ENCODE measurements around the gene SAMD4B. TPM values are rescaled to one million over a fixed set of nuclear protein-coding genes. Genes with fewer than 3 reads are reported as not detected.

SAMD4B gene
- total RNA-seq, 6 experiments from 2014 or later = 107 to 133 (median 124) TPM

- DNase-seq = no peak
- Mint-ChIP-seq H3K4me1 (ENCODE audit: low read depth) (no peaks in the 10 kb centered on the region), H3K27ac (no peak overlapping the region), H3K27me3 (ENCODE audit: insufficient read depth) (peaks cover 40% of the 10 kb centered on the region), H3K9me3 (no peaks in the 10 kb centered on the region), H3K36me3 (ENCODE audit: low read depth) (no peaks in the 10 kb centered on the region), H3K4me3 (no peak overlapping the region)
- no peak for TF ChIP-seq CTCF (IDR thresholded peaks at IDR 0.05)
These were observed 38.1 kb upstream of the SAMD4B start for GRCh38 chr19:39304185-39304513.

GRCh38 chr19:39304701-39305571 lies 37.3 kb upstream of the SAMD4B start:
- H3K36me3 Mint-ChIP-seq (ENCODE audit: low read depth) = no peaks in the 10 kb centered on the region
- no peak for DNase-seq
- H3K4me3 Mint-ChIP-seq = no peak overlapping the region
- H3K27ac Mint-ChIP-seq = no peak overlapping the region
- no peaks in the 10 kb centered on the region for H3K9me3 Mint-ChIP-seq
- H3K4me1 Mint-ChIP-seq (ENCODE audit: low read depth) = no peaks in the 10 kb centered on the region
- no peak for TF ChIP-seq CTCF (IDR thresholded peaks at IDR 0.05)
- H3K27me3 Mint-ChIP-seq (ENCODE audit: insufficient read depth) = peaks cover 36% of the 10 kb centered on the region

DNA sequence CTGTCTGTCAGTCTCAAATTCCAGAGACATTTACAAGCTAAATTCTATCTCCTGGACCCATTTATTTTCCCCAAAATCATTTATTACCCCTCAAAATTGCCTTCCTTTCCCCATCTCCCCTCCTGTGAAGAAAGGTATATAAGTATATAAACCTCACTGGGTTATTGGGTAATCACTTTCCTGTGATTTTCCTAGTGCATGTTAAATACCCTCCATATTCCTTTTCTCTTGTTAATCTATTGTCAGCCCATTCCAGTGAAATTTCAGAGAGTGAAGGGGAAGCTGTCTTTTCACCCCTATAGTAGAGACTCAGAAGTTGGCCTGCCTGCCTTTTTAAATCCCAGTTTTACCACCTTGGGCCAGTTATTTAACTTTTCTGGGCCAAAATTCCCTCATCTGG lies 36.1 kb upstream of the SAMD4B start:
- no peak for TF ChIP-seq CTCF (IDR thresholded peaks at IDR 0.05)
- DNase-seq = no peak
- Mint-ChIP-seq H3K27ac (no peak overlapping the region), H3K4me3 (no peak overlapping the region), H3K27me3 (ENCODE audit: insufficient read depth) (peaks cover 28% of the 10 kb centered on the region), H3K9me3 (no peaks in the 10 kb centered on the region), H3K4me1 (ENCODE audit: low read depth) (no peaks in the 10 kb centered on the region), H3K36me3 (ENCODE audit: low read depth) (no peaks in the 10 kb centered on the region)

DNA sequence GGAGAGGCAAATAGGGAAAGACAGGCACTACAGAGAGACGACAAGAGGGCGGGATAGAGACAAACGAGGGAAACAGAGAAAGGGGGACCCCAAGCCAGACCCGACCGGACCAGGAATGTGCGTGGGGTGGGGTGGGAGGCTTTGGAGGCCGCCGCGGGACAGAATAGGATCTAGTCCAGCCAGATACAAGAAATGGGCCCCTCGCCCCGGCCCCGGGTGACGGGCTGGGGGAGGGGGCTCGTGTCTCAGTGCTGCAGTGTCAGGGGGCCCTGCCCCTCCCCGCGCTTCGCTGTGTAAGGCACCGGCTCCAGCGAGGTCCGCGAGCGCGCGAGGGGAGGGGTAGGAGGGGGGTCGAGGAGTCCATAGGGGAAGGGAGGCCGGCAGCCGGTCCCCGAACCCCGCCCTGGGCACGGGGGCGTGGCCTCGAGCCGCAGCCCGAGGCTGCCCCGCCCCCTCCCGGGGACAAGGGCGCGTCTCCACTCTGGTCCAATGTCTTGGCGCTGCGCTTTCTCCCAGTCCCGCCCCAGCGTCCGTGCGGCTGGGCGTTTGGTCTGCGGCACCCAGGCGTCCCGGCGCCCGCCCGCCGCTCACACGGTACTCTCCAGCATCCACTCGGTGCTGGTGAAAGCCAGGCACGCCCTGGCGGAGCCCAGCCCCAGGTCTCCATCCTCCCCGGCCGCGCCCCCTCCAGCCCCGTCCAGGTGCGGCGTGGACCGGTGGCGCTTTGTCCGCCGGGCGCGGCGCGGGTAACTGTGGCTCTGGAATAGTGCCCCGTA lies 35.0 kb upstream of the SAMD4B start:
- no peak for DNase-seq
- Mint-ChIP-seq H3K4me1 (ENCODE audit: low read depth) (no peaks in the 10 kb centered on the region), H3K27me3 (ENCODE audit: insufficient read depth) (peaks cover 24% of the 10 kb centered on the region), H3K27ac (no peak overlapping the region), H3K9me3 (no peaks in the 10 kb centered on the region), H3K4me3 (no peak overlapping the region), H3K36me3 (ENCODE audit: low read depth) (no peaks in the 10 kb centered on the region)
- no peak for TF ChIP-seq CTCF (IDR thresholded peaks at IDR 0.05)

DNA sequence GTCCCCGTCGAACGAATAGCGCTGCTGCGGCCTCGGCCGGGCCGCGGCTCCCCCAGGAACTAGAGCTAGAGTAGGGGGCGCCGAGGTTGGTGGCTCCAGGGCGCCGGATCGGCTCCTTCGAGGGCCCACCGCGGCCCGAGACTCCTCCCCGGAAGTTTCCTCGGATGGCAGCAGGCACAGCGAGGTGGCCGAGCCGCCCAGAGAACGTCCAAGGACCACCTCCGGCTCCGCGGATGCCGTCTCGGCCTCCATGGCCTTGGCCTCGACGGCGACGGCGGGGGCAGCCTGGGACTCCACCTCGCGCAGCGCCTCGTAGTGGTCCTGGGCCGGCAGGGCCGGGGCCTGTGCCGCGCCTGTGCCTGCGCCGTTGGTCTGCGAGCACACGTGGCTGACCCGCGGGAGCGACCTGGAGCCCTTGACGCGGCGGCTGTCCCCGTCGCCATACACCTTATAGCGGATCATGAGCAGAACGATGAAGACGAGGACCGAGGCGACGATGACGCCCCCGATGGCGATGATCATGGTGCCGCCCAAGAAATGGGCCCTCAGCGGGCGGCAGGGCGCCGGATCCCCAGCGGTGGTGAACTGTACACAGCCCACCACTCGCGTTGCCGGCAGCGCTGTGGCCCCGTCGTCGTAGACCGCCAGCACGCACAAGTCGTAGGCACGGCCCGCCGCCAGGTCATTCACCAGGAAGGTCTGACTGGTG lies 34.2 kb upstream of the SAMD4B start:
- H3K27ac Mint-ChIP-seq = no peak overlapping the region
- no peak for TF ChIP-seq CTCF (IDR thresholded peaks at IDR 0.05)
- H3K4me1 Mint-ChIP-seq (ENCODE audit: low read depth) = no peaks in the 10 kb centered on the region
- no peaks in the 10 kb centered on the region for H3K9me3 Mint-ChIP-seq
- H3K36me3 Mint-ChIP-seq (ENCODE audit: low read depth) = no peaks in the 10 kb centered on the region
- peaks cover 23% of the 10 kb centered on the region for H3K27me3 Mint-ChIP-seq (ENCODE audit: insufficient read depth)
- H3K4me3 Mint-ChIP-seq = no peak overlapping the region
- DNase-seq = no peak

All from HFFc6 (cell line).